HG02610 (cell line): ENCODE results near the gene RPL3.
"Not testable (repeated sequence)": the region's sequence is repeated elsewhere in the genome, so short reads cannot be mapped to it uniquely, and the experiment has no call there.

Experiments used
- ATAC-seq: cut with Tn5 transposase; IDR thresholded peaks from one replicate; pipeline ENCODE4 v1.9.1; 2021; ENCODE audit warnings: mild to moderate bottlenecking, moderate library complexity; ENCODE audit not compliant: unreplicated experiment

The RPL3 gene

DNA sequence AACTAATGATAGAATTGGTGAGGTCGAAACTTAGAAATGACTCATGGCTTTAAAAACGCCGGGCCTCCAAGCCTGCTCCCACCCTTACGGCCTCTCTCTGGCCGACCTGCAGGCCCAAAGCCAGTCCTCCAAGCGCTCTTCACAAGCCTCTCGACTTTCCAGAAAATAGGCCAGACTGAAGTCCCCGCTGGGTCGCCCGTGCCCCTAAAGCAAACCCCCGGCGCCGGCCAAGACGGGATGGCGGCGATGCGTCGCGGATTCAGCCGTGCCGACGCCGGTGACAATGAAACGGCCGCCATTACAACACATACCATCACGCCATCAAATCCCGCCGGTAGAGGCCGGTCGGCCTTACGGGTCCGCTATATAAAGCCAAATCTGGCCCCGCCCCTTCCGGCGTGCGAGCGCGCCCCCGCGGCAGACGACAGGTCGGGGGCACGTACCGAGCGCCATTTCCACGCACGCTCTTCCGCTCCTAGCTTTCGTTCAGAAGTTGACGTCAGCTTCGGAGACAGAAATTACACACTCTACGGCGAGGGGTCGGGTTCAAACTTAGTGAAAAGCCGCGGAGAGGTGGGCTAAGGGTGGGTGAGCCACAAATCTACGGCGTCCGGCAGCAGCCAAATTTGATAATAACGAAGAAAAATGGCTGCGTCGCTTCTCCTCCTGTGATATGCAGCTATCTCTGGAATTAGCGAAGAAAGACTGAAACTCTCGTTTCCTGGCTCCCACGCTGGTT lies at the start of gene RPL3:
Gene RPL3 (minus strand): TSS at position 340 of the 739 bp plus-strand sequence. CDS start 26 bp downstream, at position 314.
- ATAC-seq: peak; percentile 82

DNA sequence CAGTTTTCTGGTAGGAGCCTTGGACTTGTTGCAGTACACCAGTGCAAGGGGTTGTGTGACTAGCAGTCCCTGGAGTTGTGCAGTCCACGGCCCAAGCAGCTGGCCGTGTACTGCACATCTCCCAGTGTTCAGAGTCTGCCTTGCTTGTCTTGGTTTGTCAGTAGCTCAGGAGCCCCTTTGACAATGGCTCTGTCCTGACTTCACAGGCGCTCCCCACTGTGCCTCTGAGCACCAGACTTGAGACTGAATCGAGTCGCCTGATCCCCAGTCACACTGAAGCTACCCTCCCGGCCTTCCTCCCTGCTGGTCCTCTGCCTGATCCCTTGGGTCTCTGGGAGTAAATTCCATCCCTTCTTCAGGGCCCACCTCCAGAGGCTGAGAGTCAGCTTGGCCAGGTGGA lies 49.8 kb upstream of the RPL3 start:
- no peak for ATAC-seq

GRCh38 chr22:39368461-39368911 lies 49.1 kb upstream of the RPL3 start:
- ATAC-seq: no peak

DNA sequence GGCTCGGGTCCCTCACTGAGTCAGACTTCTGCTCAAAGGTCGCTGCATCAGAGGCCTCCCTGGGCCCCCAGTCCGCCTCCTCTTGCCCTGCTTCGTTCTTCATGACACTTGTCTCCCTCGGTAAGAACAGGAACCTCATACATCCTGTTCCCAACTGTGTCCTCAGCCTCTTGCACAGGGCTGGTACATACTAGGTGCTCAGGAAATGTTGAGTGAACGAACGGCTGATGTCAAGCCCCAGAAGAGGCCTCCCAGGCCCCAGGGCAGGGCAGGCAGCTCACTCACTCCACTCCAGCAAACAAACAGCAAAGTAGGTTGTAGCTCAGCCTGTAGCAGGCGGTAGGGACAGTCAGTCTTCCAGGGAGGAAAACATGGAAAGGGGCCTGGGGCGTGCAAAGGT lies 47.6 kb upstream of the RPL3 start:
- no peak for ATAC-seq

DNA sequence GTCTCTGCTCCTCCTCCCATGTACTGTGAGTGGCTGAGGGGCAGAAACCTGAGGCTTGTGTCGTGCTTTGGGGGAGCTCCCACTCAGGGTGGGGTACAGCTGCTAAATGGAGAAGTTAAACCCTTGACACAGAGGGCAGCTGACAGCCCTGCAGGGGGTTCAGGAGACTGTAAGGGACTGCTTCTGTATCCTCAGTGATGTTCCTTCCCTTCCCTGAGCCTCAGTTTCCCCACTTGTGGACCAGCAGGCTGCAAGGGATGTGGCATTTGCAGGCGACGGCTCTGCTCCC lies 46.0 kb upstream of the RPL3 start:
- ATAC-seq: no peak

DNA sequence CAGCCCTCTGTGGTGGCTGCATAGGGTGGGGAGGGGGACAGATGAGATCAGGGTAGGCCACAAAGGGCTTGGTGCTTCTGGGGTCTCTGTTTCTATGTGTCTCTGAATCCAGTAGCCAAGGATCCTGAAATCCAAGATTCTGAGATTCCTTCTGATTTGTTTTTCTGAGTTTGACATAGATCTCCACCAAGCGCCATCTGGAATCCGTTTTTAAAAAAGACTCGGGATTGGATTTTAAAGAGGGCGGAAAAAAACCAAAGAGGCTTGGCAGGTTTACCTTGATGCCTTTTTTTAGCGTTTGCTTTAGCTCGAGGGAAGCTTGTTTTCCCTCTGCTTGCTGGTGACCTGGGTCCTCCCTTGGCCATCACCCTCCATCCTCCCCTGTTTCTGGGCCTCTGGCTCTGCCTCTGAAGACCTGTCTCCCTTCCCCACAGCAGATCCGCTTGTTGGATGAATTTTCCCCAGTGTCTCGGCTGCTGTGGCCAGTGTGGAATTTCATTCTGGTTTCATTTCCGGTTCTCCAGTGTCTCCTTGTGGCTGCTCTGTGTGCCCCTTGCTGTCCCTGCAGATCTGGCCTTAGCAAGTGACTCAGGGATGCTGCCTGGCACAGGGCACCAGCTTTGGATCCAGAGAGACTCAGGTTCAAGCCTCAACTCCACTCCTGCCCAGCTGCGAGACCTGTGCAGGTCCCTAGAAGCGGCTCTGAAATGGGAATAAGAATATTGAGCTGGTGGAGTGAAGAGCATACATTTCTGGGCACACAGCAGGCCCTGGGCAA lies 45.5 kb upstream of the RPL3 start:
- ATAC-seq: no peak

DNA sequence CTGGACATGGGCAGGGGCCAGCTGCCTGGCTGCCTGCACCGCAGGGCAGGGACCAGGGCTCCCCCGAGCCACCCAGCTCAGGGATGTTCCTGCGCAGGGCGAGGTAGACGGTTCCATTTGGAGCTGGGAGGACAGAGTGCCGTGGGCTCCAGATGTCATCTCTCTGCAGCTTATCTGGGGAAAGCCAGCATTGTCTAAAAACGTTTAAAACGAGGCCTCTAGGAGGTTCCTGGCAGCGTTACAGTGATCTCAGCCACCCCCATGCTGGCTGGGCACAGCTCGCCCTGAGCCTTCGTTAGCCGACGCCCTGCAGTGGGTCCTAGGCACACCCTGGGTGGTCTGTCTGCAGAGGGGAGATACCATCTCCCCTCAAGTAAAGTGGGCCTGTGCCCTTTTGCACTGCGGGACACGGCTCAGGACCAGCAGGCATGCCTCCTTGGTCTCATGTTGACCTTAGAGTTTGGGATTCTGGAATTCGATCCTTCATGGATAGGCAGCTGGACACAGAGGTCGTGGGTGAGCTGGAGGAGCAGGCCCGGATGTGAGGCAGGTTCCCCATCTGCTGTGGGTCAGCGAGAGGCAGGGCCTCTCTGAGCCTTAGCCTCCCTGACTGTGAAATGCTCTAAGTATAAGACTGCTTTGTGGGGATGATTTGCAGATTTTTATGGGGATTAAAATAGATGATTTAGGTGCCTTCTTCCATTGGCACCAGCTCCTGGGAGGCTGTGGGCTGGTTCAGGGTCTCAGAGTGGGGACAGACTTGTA lies 44.5 kb upstream of the RPL3 start:
- no peak for ATAC-seq

DNA sequence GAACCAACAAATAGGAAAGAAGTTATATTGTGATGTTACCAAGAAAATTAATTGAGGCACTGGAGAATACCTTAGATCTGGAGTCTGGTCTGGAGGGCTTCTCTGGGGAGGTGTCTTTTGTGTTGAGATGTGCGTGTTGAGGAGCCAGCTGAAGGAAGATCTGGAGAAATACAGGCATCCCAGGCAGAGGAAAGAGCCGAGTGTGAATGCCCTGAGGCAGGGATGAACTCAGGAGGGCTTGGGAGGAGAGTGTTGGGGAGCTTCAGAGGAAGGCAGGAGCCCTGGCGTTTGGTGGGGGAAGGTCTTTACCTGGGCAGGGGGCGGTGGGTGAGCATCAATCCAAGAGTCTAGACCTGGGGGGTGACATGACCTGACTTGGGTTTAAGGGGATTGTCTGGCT lies 43.5 kb upstream of the RPL3 start:
- ATAC-seq: no peak

GRCh38 chr22:39362271-39362670 lies 42.8 kb upstream of the RPL3 start:
- ATAC-seq: no peak

- ATAC-seq: no peak
These were observed 42.1 kb upstream of the RPL3 start for GRCh38 chr22:39361496-39361895.

- no peak for ATAC-seq
These were observed 41.4 kb upstream of the RPL3 start for GRCh38 chr22:39360674-39361413.

- no peak for ATAC-seq
These were observed 40.8 kb upstream of the RPL3 start for GRCh38 chr22:39360242-39360641.

DNA sequence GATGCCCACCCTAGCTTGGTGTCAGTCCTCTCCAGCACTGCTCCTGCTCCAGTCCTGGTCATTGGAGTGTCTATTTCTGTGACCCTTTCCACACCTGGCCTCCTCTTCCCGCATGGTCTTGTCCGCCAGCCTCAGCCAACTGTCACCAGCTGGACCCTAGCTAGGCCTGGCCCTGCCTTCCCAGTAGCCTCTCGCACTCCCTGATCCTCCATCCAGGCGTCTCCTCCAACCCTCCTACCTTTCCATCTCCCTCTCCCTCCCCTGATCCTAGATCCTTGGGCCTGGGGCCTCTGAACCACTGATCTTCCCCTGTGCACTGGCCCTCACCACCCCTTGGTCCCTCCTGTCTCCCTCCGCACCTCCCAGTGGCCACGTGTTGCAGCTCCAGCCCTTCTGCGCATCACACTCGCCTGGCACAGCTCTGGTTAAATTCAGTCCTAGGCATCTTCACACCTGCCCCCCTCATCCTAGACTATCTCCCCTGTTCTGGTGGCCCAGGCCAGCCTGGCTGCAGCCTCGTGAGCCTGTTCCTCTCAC lies 40.3 kb upstream of the RPL3 start:
- no peak for ATAC-seq

DNA sequence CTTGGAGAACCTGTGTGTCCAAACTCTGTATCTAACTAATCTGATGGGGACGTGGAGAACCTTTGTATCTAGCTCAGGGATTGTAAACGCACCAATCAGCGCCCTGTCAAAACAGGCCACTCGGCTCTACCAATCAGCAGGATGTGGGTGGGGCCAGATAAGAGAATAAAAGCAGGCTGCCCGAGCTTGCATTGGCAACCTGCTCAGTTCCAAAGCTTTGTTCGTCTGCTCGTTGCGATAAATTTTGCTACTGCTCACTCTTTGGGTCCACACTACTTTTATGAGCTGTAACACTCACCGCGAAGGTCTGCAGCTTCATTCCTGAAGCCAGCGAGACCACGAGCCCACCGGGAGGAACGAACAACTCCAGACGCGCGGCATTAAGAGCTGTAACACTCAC lies 38.8 kb upstream of the RPL3 start:
- ATAC-seq: not testable (repeated sequence)

DNA sequence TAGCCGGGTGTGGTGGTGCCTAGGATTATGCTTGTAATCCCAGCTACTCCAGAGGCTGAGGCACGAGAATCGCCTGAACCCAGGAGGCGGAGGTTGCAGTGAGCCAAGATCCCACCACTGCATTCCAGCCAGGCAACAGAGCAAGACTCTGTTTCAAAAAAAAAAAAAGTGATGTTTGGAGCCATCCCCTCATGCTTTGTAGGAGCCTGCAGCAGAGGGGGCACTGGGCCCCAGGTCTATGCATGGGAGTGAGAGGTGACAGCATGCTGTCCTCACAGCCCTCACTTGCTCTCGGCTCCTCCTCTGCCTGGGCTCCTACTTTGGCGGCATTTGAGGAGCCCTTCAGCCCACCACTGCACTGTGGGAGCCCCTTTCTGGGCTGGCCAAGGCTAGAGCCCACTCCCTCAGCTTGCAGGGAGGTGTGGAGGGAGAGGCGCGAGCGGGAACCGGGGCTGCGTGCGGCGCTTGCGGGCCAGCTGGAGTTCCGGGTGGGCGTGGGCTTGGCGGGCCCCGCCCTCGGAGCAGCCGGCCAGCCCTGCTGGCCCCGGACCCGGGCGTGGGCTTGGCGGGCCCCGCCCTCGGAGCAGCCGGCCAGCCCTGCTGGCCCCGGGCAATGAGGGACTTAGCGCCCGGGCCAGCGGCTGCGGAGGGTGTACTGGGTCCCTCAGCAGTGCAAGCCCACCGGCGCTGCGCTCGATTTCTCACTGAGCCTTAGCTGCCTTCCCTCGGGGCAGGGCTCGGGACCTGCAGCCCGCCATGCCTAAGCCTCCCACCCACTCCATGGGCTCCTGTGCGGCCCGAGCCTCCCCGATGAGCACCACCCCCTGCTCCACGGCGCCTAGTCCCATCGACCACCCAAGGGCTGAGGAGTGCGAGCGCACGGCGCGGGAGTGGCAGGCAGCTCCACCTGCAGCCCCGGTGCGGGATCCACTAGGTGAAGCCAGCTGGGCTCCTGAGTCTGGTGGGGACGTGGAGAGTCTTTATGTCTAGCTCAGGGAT lies 38.0 kb upstream of the RPL3 start:
- ATAC-seq: not testable (repeated sequence)

- no peak for ATAC-seq
These were observed 37.0 kb upstream of the RPL3 start for GRCh38 chr22:39356464-39356863.

GRCh38 chr22:39355805-39356204 lies 36.4 kb upstream of the RPL3 start:
- ATAC-seq: not testable (repeated sequence)

DNA sequence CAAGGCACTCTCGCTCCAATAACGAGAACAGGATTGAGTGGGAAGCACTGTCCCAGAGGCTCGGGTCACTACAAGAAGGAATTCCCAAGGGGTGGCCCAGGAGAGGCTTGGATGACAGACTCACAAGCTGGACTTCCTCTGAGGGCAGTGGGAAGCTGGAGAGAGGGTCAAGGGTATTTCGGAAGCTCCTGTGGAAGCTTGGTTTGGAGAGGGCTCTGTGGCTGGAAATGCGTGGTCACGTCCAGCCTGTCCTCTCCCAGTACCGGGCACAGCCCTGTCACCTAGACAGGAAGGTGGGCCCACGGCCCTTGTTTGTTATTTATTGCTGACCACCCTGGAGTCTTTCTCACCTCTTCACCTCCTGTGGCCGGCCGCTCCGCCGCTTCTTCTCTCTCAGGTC lies 35.7 kb upstream of the RPL3 start:
- ATAC-seq: no peak

- no peak for ATAC-seq
These were observed 33.9 kb upstream of the RPL3 start for GRCh38 chr22:39353346-39353745.
